HCT116 (cell line): Measurements from ENCODE around the gene NOP16. TPM values are rescaled to one million over a fixed set of nuclear protein-coding genes. Genes with fewer than 3 reads are reported as not detected.

Experiments used
- ATAC-seq: fragments of 200-7000 bp; cut with Tn5 transposase; 2 replicates; pipeline ENCODE4 v1.9.1; 2020; ENCODE audit warnings: mild to moderate bottlenecking, moderate library complexity
- BruUV-seq: library from RNA; stranded (reverse); fragments of 400-500 nt; replicated peaks from 2 replicates; lab custom pipeline; 2021; lab: Mats Ljungman, UMichigan
- CTCF ChIA-PET: fragments of 300-600 bp; sonication (Branson Sonifier 250); formaldehyde crosslinking; loops from one replicate; lab custom pipeline; 2021; ENCODE audit warnings: antibody characterized with exemption; lab: Charles Lee
- POLR2A ChIA-PET: fragments of 300-600, 350-600 bp; sonication (Branson Sonifier 250); formaldehyde crosslinking; loops from one replicate; lab custom pipeline; 2021; ENCODE audit warnings: antibody characterized with exemption; lab: Charles Lee
- RAD21 ChIA-PET, 2 experiments: fragments of 300-600 bp; sonication (Branson Sonifier 250); formaldehyde crosslinking; loops; one replicate each; lab custom pipeline; 2023; ENCODE audit warnings: low total read pairs in 2 of 2; ENCODE audit not compliant: uncharacterized antibody in 2 of 2, unreplicated experiment in 2 of 2, low non-redundant PET in 1 of 2; lab: Charles Lee
- DNase-seq: peaks from one replicate; pipeline ENCODE4 v3.0.0-alpha.2; 2010; ENCODE audit warnings: low read depth, low spot score
- H2AFZ ChIP-seq: fragments of 200-600 bp; shearing (Covaris generic), sonication (generic); 2 replicates; pipeline ENCODE4 v1.6.1; 2017; ENCODE audit warnings: low read depth, mixed run types, mixed read lengths, antibody characterized with exemption, low read length; ENCODE audit not compliant: poor library complexity, severe bottlenecking
- H3K27ac ChIP-seq: 2 replicates; pipeline ENCODE4 v1.5.1; 2012; ENCODE audit warnings: low read depth, low read length
- H3K27me3 ChIP-seq: fragments of 200-600 bp; sonication (generic); 2 replicates; pipeline ENCODE4 v1.6.1; 2016; ENCODE audit warnings: mixed run types, low read length, mixed read lengths; ENCODE audit not compliant: insufficient read depth
- H3K36me3 ChIP-seq, 2 experiments: fragments of 200-500 bp in 1 of 2; fragments of 200-600 bp in 1 of 2; sonication (Bioruptor generic) in 1 of 2; sonication (generic) in 1 of 2; 2 replicates each; pipeline versions ENCODE4 v1.5.1 to v1.6.1; 2014 to 2016; ENCODE audit warnings: low read length in 2 of 2, inconsistent platforms in 1 of 2, mixed read lengths in 1 of 2, mixed run types in 1 of 2; ENCODE audit not compliant: insufficient read depth in 2 of 2, control insufficient read depth in 1 of 2
- H3K4me1 ChIP-seq, 2 experiments: fragments of 200-600 bp in 1 of 2; sonication (generic) in 1 of 2; 2 replicates each; pipeline versions ENCODE4 v1.5.1 to v1.6.1; 2012 to 2017; ENCODE audit warnings: low read length in 2 of 2, inconsistent platforms in 1 of 2, mild to moderate bottlenecking in 1 of 2, mixed read lengths in 1 of 2, mixed run types in 1 of 2, moderate library complexity in 1 of 2; ENCODE audit not compliant: insufficient read depth in 2 of 2, control insufficient read depth in 1 of 2
- H3K4me2 ChIP-seq: fragments of 200-600 bp; sonication (generic); 2 replicates; pipeline ENCODE4 v1.6.1; 2017; ENCODE audit warnings: mixed run types, low read length, mixed read lengths
- H3K4me3 ChIP-seq, 2 experiments: fragments of 200-600 bp in 1 of 2; sonication (generic) in 1 of 2; replicated peaks in 1 of 2; 2 replicates each; pipeline ENCODE4 v1.5.1; 2011 to 2016; ENCODE audit warnings: low read length in 2 of 2, control low read depth in 1 of 2, low read depth in 1 of 2, mild to moderate bottlenecking in 1 of 2, mixed read lengths in 1 of 2, mixed run types in 1 of 2
- H3K79me2 ChIP-seq: fragments of 200-600 bp; sonication (generic); 2 replicates; pipeline ENCODE4 v1.6.1; 2017; ENCODE audit warnings: mild to moderate bottlenecking, mixed run types, low read length, moderate library complexity, mixed read lengths; ENCODE audit not compliant: insufficient read depth
- H3K9ac ChIP-seq: fragments of 200-600 bp; sonication (generic); 2 replicates; pipeline ENCODE4 v1.6.1; 2016; ENCODE audit warnings: low read length, mixed read lengths
- H3K9me2 ChIP-seq: fragments of 200-600 bp; sonication (generic), shearing (Covaris generic); 2 replicates; pipeline ENCODE4 v1.6.1; 2017; ENCODE audit warnings: mixed run types, mild to moderate bottlenecking, moderate library complexity; ENCODE audit not compliant: insufficient read depth
- H3K9me3 ChIP-seq, 2 experiments: fragments of 200-500 bp in 1 of 2; fragments of 200-600 bp in 1 of 2; sonication (Bioruptor generic) in 1 of 2; sonication (generic) in 1 of 2; 2 replicates each; pipeline ENCODE4 v1.6.1; 2014 to 2017; ENCODE audit warnings: low read length in 2 of 2, mixed read lengths in 2 of 2, inconsistent platforms in 1 of 2, low read depth in 1 of 2, mild to moderate bottlenecking in 1 of 2, mixed run types in 1 of 2, moderate library complexity in 1 of 2; ENCODE audit not compliant: control insufficient read depth in 1 of 2, insufficient read depth in 1 of 2
- H4K20me1 ChIP-seq: fragments of 200-600 bp; sonication (generic), shearing (Covaris generic); 2 replicates; pipeline ENCODE4 v1.6.1; 2017; ENCODE audit warnings: mixed run types, mild to moderate bottlenecking, moderate library complexity; ENCODE audit not compliant: insufficient read depth
- ATF3 ChIP-seq: IDR thresholded peaks from 2 replicates; pipeline ENCODE4 v1.6.1; 2012
- CEBPB ChIP-seq: IDR thresholded peaks from 2 replicates; pipeline ENCODE4 v1.6.1; 2012; ENCODE audit warnings: low read depth
- CTCF ChIP-seq, 3 experiments: fragments of 200-600 bp in 1 of 3; sonication (generic) in 1 of 3; IDR thresholded peaks in 2 of 3; conservative IDR thresholded peaks in 1 of 3; 2 replicates each; pipeline ENCODE4 v1.5.1; 2012 to 2017; ENCODE audit warnings: low read depth in 2 of 3, low read length in 2 of 3, antibody characterized with exemption in 1 of 3, borderline replicate concordance in 1 of 3, control low read depth in 1 of 3, mild to moderate bottlenecking in 1 of 3, mixed read lengths in 1 of 3, mixed run types in 1 of 3, moderate library complexity in 1 of 3; ENCODE audit not compliant: insufficient read depth in 1 of 3
- EGR1 ChIP-seq: IDR thresholded peaks from 2 replicates; pipeline ENCODE4 v1.6.1; 2012; ENCODE audit warnings: low read depth
- EZH2 ChIP-seq: fragments of 200-600 bp; sonication (generic); IDR thresholded peaks from 2 replicates; pipeline ENCODE4 v1.6.1; 2017; ENCODE audit warnings: antibody characterized with exemption, mixed run types
- EZH2phosphoT487 ChIP-seq: fragments of 200-600 bp; IDR thresholded peaks from 2 replicates; pipeline ENCODE4 v1.6.1; 2018; ENCODE audit warnings: antibody characterized with exemption, borderline replicate concordance
- FOSL1 ChIP-seq: IDR thresholded peaks from 2 replicates; pipeline ENCODE4 v1.6.1; 2012; ENCODE audit warnings: low read depth
- JUND ChIP-seq: IDR thresholded peaks from 2 replicates; pipeline ENCODE4 v1.6.1; 2012
- POLR2A ChIP-seq: IDR thresholded peaks from 2 replicates; pipeline ENCODE4 v1.7.0; 2011; ENCODE audit warnings: borderline replicate concordance; ENCODE audit not compliant: insufficient read depth, insufficient read length; ENCODE audit errors: extremely low read depth
- POLR2AphosphoS5 ChIP-seq: IDR thresholded peaks from 2 replicates; pipeline ENCODE4 v1.6.1; 2011; ENCODE audit warnings: mild to moderate bottlenecking, low read depth, low read length, moderate library complexity
- RAD21 ChIP-seq: IDR thresholded peaks from 2 replicates; pipeline ENCODE4 v1.6.1; 2012; ENCODE audit warnings: low read depth, mild to moderate bottlenecking
- SIN3A ChIP-seq: IDR thresholded peaks from 2 replicates; pipeline ENCODE4 v1.6.1; 2012; ENCODE audit warnings: low read depth
- SRF ChIP-seq: IDR thresholded peaks from 2 replicates; pipeline ENCODE4 v1.6.1; 2012; ENCODE audit warnings: low read depth
- TCF7L2 ChIP-seq: IDR thresholded peaks from 2 replicates; pipeline ENCODE4 v1.7.0; 2011; ENCODE audit warnings: borderline replicate concordance, inconsistent platforms; ENCODE audit not compliant: insufficient read depth, insufficient read length; ENCODE audit errors: extremely low read depth
- YY1 ChIP-seq: IDR thresholded peaks from 2 replicates; pipeline ENCODE4 v1.6.1; 2011; ENCODE audit warnings: low read length, low read depth, moderate library complexity, mild to moderate bottlenecking; ENCODE audit not compliant: insufficient replicate concordance; ENCODE audit errors: extremely low read depth
- ZFX ChIP-seq: fragments of 450-650 bp; IDR thresholded peaks from 2 replicates; pipeline ENCODE4 v1.6.1; 2017
- intact Hi-C: fragments of 100-400 bp; cut with micrococcal nuclease; formaldehyde crosslinking; loops from 2 replicates; pipeline ENCODE4 v1.10.0; 2022
- total RNA-seq: library from RNA; stranded (reverse); gene quantifications from one replicate; pipeline ENCODE4 v1.2.1, GENCODE V29; 2021; ENCODE audit not compliant: unreplicated experiment
- TF ChIP-seq, protein P1 (sequence below): IDR thresholded peaks from 2 replicates; pipeline ENCODE4 v1.6.1; 2012; ENCODE audit warnings: low read depth
- TF ChIP-seq, protein P2 (sequence below): IDR thresholded peaks from 2 replicates; pipeline ENCODE4 v1.6.1; 2012

NOP16 gene
- total RNA-seq, 1 experiment from 2014 or later: 67.1 TPM

- Histone ChIP-seq H3K4me1 (peaks cover 10 to 22% of the 10 kb centered on the region in 2 experiments; a peak in 3 of 4 replicates), H3K27me3 (no peaks in the 10 kb centered on the region), H3K4me2 (no peak overlapping the region), H3K9me3 (no peaks in the 10 kb centered on the region), H4K20me1 (no peaks in the 10 kb centered on the region), H3K36me3 (peaks cover 0 to 5% of the 10 kb centered on the region in 2 experiments; a peak in 3 of 4 replicates), H3K9ac (no peak overlapping the region), H3K9me2 (no peaks in the 10 kb centered on the region), H3K79me2 (no peaks in the 10 kb centered on the region), H3K4me3 (no peak overlapping the region), H3K27ac (no peak overlapping the region), H2AFZ (no peak overlapping the region)
- TF ChIP-seq FOSL1 (no peak), JUND (no peak), RAD21 (no peak), POLR2A (no peak), EGR1 (no peak), POLR2AphosphoS5 (no peak), EZH2 (no peak), ZFX (no peak), YY1 (no peak), CEBPB (no peak), ATF3 (no peak), EZH2phosphoT487 (no peak), SIN3A (no peak), TCF7L2 (no peak), SRF (no peak), CTCF (IDR thresholded peaks at IDR 0.05 in 2 of 3, conservative IDR thresholded peaks at IDR 0.05 in 1 of 3; ENCODE audit: borderline replicate concordance in 1 of 3, insufficient read depth in 1 of 3, low read depth in 2 of 3, low read length in 2 of 3) (no peak)
- TF ChIP-seq, protein P1, sequence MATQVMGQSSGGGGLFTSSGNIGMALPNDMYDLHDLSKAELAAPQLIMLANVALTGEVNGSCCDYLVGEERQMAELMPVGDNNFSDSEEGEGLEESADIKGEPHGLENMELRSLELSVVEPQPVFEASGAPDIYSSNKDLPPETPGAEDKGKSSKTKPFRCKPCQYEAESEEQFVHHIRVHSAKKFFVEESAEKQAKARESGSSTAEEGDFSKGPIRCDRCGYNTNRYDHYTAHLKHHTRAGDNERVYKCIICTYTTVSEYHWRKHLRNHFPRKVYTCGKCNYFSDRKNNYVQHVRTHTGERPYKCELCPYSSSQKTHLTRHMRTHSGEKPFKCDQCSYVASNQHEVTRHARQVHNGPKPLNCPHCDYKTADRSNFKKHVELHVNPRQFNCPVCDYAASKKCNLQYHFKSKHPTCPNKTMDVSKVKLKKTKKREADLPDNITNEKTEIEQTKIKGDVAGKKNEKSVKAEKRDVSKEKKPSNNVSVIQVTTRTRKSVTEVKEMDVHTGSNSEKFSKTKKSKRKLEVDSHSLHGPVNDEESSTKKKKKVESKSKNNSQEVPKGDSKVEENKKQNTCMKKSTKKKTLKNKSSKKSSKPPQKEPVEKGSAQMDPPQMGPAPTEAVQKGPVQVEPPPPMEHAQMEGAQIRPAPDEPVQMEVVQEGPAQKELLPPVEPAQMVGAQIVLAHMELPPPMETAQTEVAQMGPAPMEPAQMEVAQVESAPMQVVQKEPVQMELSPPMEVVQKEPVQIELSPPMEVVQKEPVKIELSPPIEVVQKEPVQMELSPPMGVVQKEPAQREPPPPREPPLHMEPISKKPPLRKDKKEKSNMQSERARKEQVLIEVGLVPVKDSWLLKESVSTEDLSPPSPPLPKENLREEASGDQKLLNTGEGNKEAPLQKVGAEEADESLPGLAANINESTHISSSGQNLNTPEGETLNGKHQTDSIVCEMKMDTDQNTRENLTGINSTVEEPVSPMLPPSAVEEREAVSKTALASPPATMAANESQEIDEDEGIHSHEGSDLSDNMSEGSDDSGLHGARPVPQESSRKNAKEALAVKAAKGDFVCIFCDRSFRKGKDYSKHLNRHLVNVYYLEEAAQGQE: no peak
- TF ChIP-seq, protein P2, sequence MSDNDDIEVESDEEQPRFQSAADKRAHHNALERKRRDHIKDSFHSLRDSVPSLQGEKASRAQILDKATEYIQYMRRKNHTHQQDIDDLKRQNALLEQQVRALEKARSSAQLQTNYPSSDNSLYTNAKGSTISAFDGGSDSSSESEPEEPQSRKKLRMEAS: no peak
- intact Hi-C loops: no loop called here
- ChIA-PET RAD21 (no interaction called here), CTCF (no interaction called here), POLR2A (no interaction called here)
- no TSS peak for BruUV-seq
- DNase-seq: no peak
- no peak for ATAC-seq
Measured at GRCh38 chr5:176406436-176407052, 18.1 kb upstream of the NOP16 start.
